ENCODE measurements around the gene MAN1B1.
"Not testable (repeated sequence)": the region's sequence is repeated elsewhere in the genome, so short reads cannot be mapped to it uniquely, and the experiment has no call there.

The MAN1B1 gene

GRCh38 chr9:137052998-137053943 is 33.5 kb upstream of the MAN1B1 start:
- DNase-seq, result no peak

- no peak for DNase-seq
Observed at GRCh38 chr9:137053944-137054931, 32.5 kb upstream of the MAN1B1 start, which contains the start of gene ENTPD2. Gene ENTPD2 (minus strand): TSS chr9:137054061. CDS start chr9:137053997, 64 bp downstream.

- DNase-seq, result no peak
Observed at GRCh38 chr9:137054932-137055384, 31.8 kb upstream of the MAN1B1 start.

- DNase-seq, result no peak
Observed at GRCh38 chr9:137055385-137056364, 31.1 kb upstream of the MAN1B1 start.

GRCh38 chr9:137056739-137057415 is 29.9 kb upstream of the MAN1B1 start:
- DNase-seq, result no peak

- no peak for DNase-seq
Observed at GRCh38 chr9:137057545-137057944, 29.2 kb upstream of the MAN1B1 start.

- no peak for DNase-seq
Observed at GRCh38 chr9:137058521-137059234, 28.1 kb upstream of the MAN1B1 start.

- no peak for DNase-seq
Observed at GRCh38 chr9:137062384-137062783, 24.4 kb upstream of the MAN1B1 start.

GRCh38 chr9:137062798-137063197 is 24.0 kb upstream of the MAN1B1 start:
- DNase-seq, result not testable (repeated sequence)

GRCh38 chr9:137063311-137064026 is 23.3 kb upstream of the MAN1B1 start:
- DNase-seq, result no peak

GRCh38 chr9:137064027-137064879 is 22.5 kb upstream of the MAN1B1 start:
- peak in 1 of 2 donors; percentile 87 for DNase-seq

- DNase-seq, result no peak
Observed at GRCh38 chr9:137064880-137065164, 22.0 kb upstream of the MAN1B1 start.

GRCh38 chr9:137065336-137065967 is 21.3 kb upstream of the MAN1B1 start:
- DNase-seq, result no peak

GRCh38 chr9:137066096-137066861 is 20.5 kb upstream of the MAN1B1 start:
- no peak for DNase-seq

- DNase-seq, result peak; percentile 65 to 88
Observed at GRCh38 chr9:137067860-137068538, 18.8 kb upstream of the MAN1B1 start.

GRCh38 chr9:137068539-137069507 is 18.0 kb upstream of the MAN1B1 start:
- no peak for DNase-seq
